G401 (cell line): Measurements from ENCODE around the gene SPEG. TPM values are rescaled to one million over a fixed set of nuclear protein-coding genes. Genes with fewer than 3 reads are reported as not detected.
A peak's percentile ranks its signal among the peaks of the same experiment; 100 is the strongest.

Source experiments
- DNase-seq: peaks from one replicate; pipeline ENCODE4 v3.0.0-alpha.2; 2015; ENCODE audit warnings: low spot score
- in situ Hi-C: cut with HindIII; loops from 2 replicates; pipeline ENCODE4 v1.10.0; 2016; ENCODE audit warnings: low sequenced_read_pairs, mixed read lengths
- total RNA-seq: library from RNA; depleted of rRNA; stranded (reverse); fragments of >200 nt; shearing (Covaris generic); gene quantifications from 2 replicates; pipeline ENCODE4 v1.2.3, GENCODE V29; 2014

The SPEG gene
- total RNA-seq, 1 experiment from 2014 or later, result 11.1 TPM

DNA sequence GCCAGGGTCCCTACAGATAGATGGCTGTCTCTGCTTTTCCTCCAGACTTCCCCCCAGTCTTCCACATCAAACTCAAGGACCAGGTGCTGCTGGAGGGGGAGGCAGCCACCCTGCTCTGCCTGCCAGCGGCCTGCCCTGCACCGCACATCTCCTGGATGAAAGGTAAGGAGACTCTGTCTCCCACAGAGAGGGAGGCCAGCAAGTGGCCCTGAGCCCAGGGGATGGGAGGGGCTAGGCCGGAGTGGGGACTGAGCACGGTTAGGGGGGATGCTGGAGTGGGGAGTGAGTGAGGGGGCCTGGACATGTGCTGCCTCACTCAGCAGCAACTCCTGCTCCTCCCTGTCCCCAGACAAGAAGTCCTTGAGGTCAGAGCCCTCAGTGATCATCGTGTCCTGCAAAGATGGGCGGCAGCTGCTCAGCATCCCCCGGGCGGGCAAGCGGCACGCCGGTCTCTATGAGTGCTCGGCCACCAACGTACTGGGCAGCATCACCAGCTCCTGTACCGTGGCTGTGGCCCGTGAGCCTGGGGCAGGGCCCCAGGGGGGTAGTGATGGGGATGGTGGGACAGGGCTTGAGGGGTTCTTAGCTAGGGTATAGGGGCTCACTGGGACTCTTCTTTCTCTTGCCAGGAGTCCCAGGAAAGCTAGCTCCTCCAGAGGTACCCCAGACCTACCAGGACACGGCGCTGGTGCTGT is 53.7 kb downstream of the SPEG start:
- in situ Hi-C loops, result no loop called here
- DNase-seq, result no peak

DNA sequence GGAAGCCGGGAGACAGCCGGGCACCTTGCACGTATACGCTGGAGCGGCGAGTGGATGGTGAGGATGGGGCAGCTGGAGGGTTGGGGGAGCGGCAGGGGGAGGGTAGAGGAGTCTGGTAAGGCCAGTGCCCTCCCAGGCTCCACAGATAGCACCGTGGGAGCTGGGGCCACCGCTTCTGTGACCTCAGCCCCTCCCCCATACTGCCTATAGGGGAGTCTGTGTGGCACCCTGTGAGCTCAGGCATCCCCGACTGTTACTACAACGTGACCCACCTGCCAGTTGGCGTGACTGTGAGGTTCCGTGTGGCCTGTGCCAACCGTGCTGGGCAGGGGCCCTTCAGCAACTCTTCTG is 54.2 kb downstream of the SPEG start:
- DNase-seq, result no peak
- in situ Hi-C loops, result no loop called here

DNA sequence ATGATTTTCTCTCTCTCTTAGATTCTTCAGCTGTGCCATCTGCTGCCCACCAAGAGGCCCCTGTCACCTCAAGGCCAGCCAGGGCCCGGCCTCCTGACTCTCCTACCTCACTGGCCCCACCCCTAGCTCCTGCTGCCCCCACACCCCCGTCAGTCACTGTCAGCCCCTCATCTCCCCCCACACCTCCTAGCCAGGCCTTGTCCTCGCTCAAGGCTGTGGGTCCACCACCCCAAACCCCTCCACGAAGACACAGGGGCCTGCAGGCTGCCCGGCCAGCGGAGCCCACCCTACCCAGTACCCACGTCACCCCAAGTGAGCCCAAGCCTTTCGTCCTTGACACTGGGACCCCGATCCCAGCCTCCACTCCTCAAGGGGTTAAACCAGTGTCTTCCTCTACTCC is 54.7 kb downstream of the SPEG start:
- DNase-seq, result no peak
- in situ Hi-C loops, result no loop called here

DNA sequence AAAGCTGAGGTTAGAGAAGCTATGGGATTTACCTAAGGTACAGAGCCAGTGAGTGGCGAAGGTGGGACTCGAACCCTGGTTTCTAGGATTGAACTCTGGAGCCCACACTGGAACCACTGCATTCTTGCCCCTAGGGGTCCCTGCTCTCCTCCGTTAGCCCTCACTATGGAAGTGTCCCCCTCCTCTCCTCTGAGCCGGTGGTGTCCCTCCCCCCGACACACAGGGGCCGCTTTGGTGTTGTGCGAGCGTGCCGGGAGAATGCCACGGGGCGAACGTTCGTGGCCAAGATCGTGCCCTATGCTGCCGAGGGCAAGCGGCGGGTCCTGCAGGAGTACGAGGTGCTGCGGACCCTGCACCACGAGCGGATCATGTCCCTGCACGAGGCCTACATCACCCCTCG is 55.5 kb downstream of the SPEG start:
- in situ Hi-C loops, result no loop called here
- DNase-seq, result no peak

DNA sequence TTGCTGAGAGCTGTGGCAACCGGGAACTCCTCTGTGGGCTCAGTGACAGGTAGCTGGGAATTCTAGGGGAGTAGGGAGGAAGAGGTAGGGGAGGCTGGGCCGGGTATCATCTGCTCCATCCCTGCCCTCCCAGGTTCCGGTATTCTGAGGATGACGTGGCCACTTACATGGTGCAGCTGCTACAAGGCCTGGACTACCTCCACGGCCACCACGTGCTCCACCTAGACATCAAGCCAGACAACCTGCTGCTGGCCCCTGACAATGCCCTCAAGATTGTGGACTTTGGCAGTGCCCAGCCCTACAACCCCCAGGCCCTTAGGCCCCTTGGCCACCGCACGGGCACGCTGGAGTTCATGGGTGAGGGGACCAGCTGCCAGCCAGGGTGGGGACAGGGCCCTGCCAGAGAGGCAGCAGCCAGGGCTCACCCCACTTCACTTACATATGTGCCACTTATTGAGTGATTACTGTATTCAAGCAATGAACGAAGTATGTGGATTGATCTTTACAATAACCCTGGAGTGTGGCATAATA is 56.0 kb downstream of the SPEG start:
- no peak for DNase-seq
- in situ Hi-C loops, result no loop called here

DNA sequence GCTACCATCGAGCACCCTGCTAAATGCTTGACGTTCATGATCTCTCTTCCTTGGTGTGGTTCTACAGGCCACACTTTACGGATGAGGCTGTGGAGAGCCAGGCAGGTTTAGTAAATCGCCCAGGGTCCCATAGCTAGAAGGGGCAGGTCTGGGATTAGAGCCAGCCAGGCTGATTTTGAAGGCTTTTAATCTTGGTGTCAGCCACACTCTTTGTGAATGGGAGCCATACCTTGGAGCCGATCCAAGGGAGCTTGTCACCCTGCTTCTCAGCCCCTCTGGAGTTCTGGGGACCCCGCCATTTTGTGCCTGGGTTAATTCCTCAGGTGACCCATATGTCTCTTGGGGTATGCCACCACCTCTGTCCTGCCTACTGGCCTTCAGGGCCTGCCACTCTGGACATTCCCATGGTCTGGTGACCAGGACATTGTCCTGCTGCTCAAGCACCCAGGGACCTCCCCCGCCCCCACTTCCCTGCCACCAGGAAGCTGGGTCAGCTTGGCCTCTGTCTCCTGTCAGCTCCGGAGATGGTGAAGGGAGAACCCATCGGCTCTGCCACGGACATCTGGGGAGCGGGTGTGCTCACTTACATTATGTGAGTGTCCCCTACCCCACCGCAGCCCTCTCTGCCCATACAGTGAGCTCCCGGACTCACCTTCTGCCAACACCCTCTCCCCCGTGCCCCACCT is 56.8 kb downstream of the SPEG start:
- in situ Hi-C loops, result no loop called here
- DNase-seq, result no peak

DNA sequence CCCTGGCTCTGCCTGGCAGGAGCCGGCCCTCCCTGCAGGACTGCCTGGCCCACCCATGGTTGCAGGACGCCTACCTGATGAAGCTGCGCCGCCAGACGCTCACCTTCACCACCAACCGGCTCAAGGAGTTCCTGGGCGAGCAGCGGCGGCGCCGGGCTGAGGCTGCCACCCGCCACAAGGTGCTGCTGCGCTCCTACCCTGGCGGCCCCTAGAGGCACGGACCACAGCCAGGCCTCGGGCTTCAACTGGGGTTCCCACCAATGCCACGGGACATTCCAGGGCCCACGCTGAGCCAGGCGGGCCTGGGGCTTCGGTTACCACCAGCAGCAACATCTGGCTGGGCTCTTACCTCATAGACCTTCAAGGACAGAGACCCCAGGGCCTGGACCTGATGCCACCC is 57.9 kb downstream of the SPEG start:
- in situ Hi-C loops, result no loop called here

DNA sequence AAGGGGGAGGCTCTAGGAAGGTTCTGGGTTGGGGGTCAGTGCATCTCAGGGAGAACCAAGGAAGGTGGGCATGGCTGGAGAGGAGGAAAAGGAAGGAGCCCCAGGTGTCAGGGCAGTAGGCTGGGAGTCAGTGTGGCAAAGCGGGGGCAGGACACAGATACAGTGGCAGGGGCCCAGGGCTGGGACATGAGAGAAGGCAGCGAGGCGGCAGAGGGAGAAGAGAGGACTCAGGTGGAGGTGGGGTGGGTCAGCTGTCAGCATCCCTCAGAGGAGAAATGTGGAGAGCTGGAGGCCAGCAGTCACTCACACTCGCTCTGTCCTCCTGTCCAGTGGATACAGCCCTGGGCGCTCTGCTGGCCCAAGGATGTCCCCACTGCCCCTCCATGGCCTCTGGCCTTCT is 58.4 kb downstream of the SPEG start:
- no peak for DNase-seq
- in situ Hi-C loops, result no loop called here

More for the DNA sequence above, 57.9 kb downstream of the SPEG start:
- no peak for DNase-seq

DNA sequence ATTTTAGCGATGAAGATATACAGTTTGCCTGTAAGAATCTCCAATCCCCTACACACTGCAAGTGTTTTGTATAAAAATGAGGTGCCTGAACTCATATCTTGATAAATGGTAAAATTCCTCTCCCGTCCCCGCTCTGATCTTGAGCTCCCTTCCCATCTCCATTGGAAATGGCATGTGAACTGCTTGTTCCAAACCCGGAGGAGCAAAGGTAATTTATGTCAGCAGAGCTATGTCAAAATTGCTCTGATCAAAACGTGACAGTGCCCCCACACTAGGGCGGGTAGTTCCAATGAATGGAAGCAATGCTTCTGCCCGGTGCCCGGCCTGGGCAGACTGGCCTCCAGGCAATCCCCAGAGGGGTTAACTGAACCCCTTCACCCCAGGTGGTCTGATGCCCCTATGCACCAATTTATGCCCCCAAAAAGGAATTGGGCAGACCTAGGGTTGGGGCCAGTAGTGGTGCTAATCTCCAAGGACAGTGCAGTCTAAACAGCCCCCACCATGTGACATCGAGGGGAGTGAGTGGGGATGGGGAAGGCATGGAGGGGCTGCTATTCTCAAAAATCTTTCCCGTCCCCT is 60.4 kb downstream of the SPEG start:
- no peak for DNase-seq
- in situ Hi-C loops, result no loop called here

DNA sequence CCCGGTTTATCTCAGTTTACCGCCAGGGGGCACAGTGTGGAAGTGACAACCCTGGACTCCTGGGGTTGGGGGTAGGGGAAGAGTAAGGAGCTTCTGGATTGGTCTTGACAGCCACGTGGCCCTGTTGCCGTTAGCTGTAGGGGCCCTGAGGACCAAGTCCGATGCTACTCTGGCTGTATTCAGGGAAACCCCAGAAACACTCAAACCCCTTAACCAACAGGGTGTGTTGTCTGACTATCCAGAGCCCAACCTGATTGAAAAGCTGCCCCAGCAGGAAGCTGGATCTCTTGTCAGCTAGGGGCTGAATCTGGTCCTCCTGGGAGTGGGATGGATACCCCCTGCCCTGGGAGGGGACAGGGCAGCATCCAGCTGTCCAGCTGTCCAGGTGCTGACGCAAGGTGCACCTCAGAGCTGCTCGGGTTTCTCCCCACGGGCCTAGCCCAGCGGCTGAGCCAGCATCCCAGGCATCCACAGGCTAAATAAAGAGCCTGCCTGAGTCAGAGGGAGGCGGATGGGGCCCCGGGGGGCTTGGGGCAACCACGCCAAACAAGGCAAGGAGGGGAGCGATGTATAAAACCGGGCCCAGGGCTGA is 61.0 kb downstream of the SPEG start:
- in situ Hi-C loops, result no loop called here
- DNase-seq, result peak; percentile 70

DNA sequence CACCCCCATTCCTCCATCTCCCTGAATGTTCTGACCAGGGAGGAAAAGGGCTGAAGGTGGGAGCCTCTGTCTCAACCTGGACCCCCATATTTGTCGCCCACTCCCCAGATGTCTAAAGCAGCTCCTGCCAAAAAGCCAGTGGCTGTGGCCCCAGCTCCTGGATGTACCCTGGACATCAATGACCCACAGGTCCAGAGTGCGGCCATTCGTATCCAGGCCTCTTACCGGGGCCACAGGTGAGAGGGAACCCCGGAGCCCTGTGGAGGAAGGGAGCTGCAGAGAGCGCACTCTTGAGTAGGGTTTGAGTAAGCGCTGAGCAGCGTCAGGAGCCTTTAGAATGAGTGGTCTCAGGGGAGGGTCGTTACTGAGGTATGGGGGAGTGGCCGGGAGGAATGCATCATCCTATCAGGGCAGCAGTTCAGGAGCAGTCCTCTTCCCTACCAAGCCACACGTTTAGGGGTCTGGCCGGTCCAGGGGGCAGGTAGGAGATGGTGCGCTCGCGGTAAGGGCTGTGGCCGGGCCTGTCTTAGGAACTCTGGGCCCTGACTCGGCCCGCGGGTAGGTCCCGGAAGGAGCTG is 61.7 kb downstream of the SPEG start:
- in situ Hi-C loops, result no loop called here
- no peak for DNase-seq

DNA sequence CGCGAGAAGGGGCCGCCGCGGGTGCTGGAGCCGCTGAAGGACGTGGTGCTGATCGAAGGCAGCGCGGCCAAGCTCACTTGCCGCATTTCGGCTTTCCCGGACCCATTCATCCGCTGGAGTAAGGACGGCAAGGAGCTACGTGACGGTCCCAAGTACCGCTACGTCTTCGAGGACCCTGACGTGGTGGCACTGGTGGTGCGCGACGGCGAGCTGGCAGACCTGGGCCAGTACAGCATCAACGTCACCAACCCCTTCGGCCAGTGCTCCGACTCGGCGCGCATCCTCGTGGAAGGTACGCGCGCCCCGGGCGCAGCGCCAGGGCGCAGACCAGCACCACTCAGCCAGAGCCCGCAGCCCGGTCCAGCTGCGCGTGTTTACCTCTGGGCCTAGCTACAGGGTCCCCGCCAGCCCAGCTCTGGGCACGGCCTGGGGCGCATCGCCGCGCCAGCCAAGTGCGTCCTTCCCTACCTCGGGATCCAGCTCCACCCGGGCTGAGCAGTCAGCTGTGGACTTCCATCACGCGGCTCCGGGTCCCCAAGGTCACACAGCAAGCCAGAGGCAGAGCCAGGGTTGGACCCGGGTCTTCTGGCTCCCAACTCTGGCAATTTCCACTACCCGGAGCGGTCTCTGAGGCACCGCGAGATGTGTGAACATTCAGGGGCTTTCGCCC is 62.3 kb downstream of the SPEG start:
- in situ Hi-C loops, result no loop called here
- DNase-seq, result no peak

DNA sequence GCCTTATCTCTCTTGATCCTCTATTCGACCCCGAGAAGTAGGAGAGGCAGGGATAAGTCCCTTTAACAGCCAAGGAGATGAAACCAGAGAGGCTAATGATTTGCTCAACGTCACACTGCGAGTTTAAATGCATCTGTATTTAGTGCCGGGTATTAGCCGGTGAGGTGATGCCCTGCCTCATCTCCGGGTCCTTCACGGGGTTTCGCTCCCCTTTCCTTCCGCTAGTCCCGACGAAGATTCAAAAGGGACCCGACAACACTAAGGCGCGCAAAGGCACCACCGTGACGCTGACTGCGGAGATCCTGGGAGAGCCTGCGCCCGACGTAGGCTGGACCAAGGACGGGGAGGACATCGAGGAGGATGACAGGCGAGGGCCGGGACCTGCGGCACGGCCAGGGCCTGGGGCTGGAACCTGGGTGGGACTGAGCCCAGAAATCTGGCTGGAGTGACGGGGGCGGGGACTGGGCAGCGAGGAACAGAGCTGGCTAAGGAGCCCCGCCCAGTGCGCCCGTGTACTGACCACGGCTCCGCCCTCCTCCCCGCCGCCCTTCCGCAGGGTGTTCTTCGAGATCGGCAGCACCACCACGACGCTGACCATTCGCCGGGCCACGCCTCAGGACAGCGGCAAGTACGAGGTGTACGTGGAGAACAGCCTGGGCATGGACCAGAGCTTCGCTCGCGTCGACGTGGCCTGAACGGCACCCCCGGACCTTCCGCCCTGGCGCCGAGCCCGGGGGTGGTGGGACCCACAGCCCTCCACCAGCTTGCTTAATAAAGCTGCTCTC is 63.0 kb downstream of the SPEG start:
- no peak for DNase-seq
- in situ Hi-C loops, result no loop called here

DNA sequence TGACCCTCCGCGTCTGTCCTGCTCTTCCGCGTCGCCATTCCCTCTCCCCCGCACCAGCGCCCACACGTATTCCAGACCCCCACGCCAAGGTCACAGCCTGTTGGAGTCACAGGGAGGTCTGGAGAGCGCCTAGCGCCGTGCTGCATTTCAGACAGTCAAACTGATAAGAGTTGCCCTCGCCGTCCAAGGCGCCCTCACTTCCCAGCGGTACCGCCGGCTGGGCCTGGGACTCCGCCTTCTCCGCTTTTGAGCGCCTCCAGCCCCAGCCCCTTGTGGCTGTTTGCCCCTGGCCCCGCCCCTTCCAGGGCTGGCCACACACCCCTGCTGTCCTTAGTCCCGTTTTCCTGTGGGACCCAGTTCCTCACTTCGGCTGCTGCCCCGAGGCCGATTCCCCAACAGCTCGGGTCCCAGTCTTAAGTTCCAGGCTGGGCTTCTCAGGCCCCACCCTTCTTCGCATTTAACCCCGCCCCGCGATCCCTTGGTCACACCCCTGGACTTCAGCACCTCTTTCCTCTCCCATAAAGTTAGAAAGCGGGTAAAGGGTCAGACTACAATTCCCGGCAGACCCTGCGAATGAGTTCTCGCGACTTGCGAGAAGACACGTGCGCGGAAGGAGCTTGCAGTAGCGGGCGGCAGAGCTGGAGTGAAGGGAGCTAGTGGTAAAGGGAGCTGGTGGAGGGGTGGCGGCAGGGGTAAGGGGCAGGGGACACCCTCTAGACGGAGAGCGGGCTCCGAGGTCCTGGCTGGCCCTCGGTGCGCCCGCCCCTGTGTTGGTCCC is 63.8 kb downstream of the SPEG start, which contains the start of gene GMPPA:
TSS of gene GMPPA (plus strand) at position 612 of the 778 bp plus-strand sequence. CDS start 1,085 bp downstream, outside the sequence.
- in situ Hi-C loops, result no loop called here
- peak; percentile 97 for DNase-seq

DNA sequence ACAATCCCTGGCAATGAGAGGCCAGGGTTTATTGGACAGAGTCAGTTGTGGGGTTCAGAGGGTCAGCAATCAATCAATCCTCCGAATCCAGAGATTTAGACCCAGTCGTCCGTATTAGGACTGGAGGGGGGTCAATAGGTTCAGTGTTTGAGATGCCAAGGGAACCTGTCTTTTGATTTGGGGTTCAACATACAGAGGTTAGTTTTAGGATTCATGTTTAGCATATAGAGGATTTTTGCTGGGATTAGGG is 64.3 kb downstream of the SPEG start:
- in situ Hi-C loops, result no loop called here
- DNase-seq, result no peak

DNA sequence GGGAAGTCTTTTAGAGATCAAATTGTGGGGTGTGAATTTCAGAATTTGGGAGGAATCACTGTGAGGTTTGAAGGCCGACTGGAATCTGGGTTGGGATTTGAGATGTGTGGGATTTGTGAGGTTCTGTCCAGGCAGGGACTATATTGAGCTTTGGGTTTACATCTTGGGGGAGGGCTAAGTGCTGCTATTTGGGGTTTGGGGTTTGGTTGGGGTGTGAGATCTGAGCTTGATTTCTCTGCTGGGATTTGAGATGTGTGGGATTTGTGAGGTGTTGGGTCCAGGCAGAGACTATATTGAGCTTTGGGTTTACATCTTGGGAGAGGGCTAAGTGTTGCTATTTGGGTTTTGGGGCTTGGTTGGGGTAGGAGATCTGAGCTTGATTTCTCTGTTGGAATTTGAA is 64.9 kb downstream of the SPEG start:
- in situ Hi-C loops, result no loop called here
- no peak for DNase-seq

DNA sequence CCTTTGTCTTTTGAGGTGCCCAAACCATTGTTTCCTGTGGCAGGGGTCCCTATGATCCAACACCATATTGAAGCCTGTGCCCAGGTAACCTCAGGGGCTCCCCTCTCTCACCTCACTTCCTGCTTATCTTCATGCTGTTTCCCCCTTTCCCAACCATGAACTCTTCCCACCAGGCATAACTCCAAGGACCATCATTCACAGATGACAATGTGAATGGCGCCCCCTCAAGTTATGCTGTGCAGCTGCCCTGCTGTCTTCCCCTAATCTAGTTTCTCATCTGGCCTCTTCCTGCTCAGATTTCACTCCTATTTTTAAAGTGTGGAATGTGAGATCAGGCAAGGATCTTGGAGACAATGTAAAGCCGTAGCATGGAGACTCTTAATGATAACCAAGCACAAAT is 65.5 kb downstream of the SPEG start:
- in situ Hi-C loops, result no loop called here
- no peak for DNase-seq

DNA sequence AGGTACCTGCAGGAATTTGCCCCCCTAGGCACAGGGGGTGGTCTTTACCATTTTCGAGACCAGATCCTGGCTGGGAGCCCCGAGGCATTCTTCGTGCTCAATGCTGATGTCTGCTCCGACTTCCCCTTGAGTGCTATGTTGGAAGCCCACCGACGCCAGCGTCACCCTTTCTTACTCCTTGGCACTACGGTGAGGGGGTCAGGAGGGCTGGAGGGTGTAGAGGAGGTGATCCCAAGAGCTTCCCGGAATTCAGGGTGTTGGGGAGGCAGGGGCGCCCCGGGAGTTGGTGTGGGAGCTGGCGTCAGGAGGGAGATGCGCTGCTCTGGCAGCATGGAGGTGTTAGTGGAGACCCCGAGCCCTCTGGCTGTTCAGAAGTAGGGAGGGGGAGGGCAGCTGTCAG is 67.2 kb downstream of the SPEG start:
- in situ Hi-C loops, result no loop called here

More for the DNA sequence above, 67.2 kb downstream of the SPEG start:
- no peak for DNase-seq
